Uterus (tissue), 4 donors: Measurements from ENCODE around the gene SLC7A1. TPM values are rescaled to one million over a fixed set of nuclear protein-coding genes. Genes with fewer than 3 reads are reported as not detected.

ENCODE experiments used
- DNase-seq, 2 donors: peaks; one replicate each; pipeline ENCODE4 v3.0.0-alpha.2; 2019 to 2020
- H3K27ac ChIP-seq, 2 donors: fragments of 200-600 bp; sonication (generic); 1 replicate in 1 of 2; 2 replicates in 1 of 2; pipeline ENCODE4 v1.5.1; 2016 to 2018
- H3K27me3 ChIP-seq, 2 donors: fragments of 200-600 bp; sonication (generic); one replicate each; pipeline ENCODE4 v1.5.1; 2018 to 2019; ENCODE audit warnings: control low read depth in 1 of 2
- H3K36me3 ChIP-seq, 2 donors: fragments of 200-600 bp; sonication (generic); one replicate each; pipeline ENCODE4 v1.5.1; 2019; ENCODE audit warnings: control low read depth in 1 of 2
- H3K4me1 ChIP-seq, 2 donors: fragments of 200-600 bp; sonication (generic); one replicate each; pipeline ENCODE4 v1.5.1; 2018 to 2019; ENCODE audit warnings: control low read depth in 1 of 2
- H3K4me3 ChIP-seq, 2 donors: fragments of 200-600 bp; sonication (generic); 1 replicate in 1 of 2; 2 replicates in 1 of 2; pipeline ENCODE4 v1.5.1; 2018 to 2019; ENCODE audit warnings: mild to moderate bottlenecking in 1 of 2
- H3K9me3 ChIP-seq, 2 donors: fragments of 200-600 bp; sonication (generic); one replicate each; pipeline ENCODE4 v1.5.1; 2019; ENCODE audit warnings: control low read depth in 1 of 2
- CTCF ChIP-seq, 4 experiments: fragments of 200-600 bp in 2 of 4; fragments of 450-650 bp in 2 of 4; sonication (generic) in 2 of 4; IDR thresholded peaks; one replicate each; pipeline ENCODE4 v1.5.1; 2016 to 2019; ENCODE audit warnings: antibody characterized with exemption in 4 of 4, mild to moderate bottlenecking in 2 of 4, moderate library complexity in 1 of 4
- POLR2A ChIP-seq, 2 donors: fragments of 450-650 bp; IDR thresholded peaks; one replicate each; pipeline ENCODE4 v1.6.1; 2016; ENCODE audit warnings: antibody characterized with exemption in 2 of 2, mild to moderate bottlenecking in 1 of 2, moderate library complexity in 1 of 2
- intact Hi-C: fragments of 100-400 bp; cut with DNase I; formaldehyde crosslinking; loops from one replicate; pipeline ENCODE4 v1.15.1; 2023; ENCODE audit warnings: low total_unique reads
- total RNA-seq, 4 donors: library from RNA; depleted of rRNA in 3 of 4; stranded (reverse); fragments of >200 nt in 3 of 4; gene quantifications; one replicate each; pipeline versions ENCODE4 v1.1.0 to v1.2.4, GENCODE V29; 2014 to 2023
- donor health status: DM: yes; HTN: yes; CAD: no.

SLC7A1 gene
- total RNA-seq, 4 donors from 2014 or later: 4.1 to 39.0 (median 10.8) TPM

- Histone ChIP-seq H3K36me3 (no peaks in the 10 kb centered on the region), H3K4me1 (no peaks in the 10 kb centered on the region), H3K27me3 (no peaks in the 10 kb centered on the region), H3K27ac (peak overlapping the region; percentile 42 to 48), H3K4me3 (no peak overlapping the region), H3K9me3 (no peaks in the 10 kb centered on the region)
- intact Hi-C loops: no loop called here
- TF ChIP-seq CTCF (IDR thresholded peaks at IDR 0.05) (no peak), POLR2A (IDR thresholded peaks at IDR 0.05) (no peak)
- no peak for DNase-seq
Observed at GRCh38 chr13:29538652-29539040, 56.8 kb downstream of the SLC7A1 start.

- Histone ChIP-seq H3K27ac (peak overlapping the region; percentile 42 to 48), H3K4me1 (no peaks in the 10 kb centered on the region), H3K4me3 (no peak overlapping the region), H3K27me3 (no peaks in the 10 kb centered on the region), H3K36me3 (no peaks in the 10 kb centered on the region), H3K9me3 (no peaks in the 10 kb centered on the region)
- intact Hi-C loops: no loop called here
- DNase-seq: no peak
- TF ChIP-seq CTCF (IDR thresholded peaks at IDR 0.05) (no peak), POLR2A (IDR thresholded peaks at IDR 0.05) (no peak)
Observed at GRCh38 chr13:29537736-29538651, 57.5 kb downstream of the SLC7A1 start.

- H3K9me3 ChIP-seq: no peaks in the 10 kb centered on the region
- no peaks in the 10 kb centered on the region for H3K36me3 ChIP-seq
- no peak overlapping the region for H3K27ac ChIP-seq
- no peaks in the 10 kb centered on the region for H3K4me1 ChIP-seq
- H3K27me3 ChIP-seq: no peaks in the 10 kb centered on the region
- no peak overlapping the region for H3K4me3 ChIP-seq
- no peak for DNase-seq
- intact Hi-C loops: no loop called here
- no peak for TF ChIP-seq CTCF (IDR thresholded peaks at IDR 0.05)
- TF ChIP-seq POLR2A (IDR thresholded peaks at IDR 0.05): no peak
Observed at GRCh38 chr13:29536853-29537252, 58.6 kb downstream of the SLC7A1 start.

GRCh38 chr13:29535663-29536655 is 59.5 kb downstream of the SLC7A1 start:
- no peak overlapping the region for H3K4me3 ChIP-seq
- no peak for TF ChIP-seq POLR2A (IDR thresholded peaks at IDR 0.05)
- no peak for TF ChIP-seq CTCF (IDR thresholded peaks at IDR 0.05)
- no peaks in the 10 kb centered on the region for H3K4me1 ChIP-seq
- intact Hi-C loops: no loop called here
- no peak for DNase-seq
- H3K27me3 ChIP-seq: no peaks in the 10 kb centered on the region
- no peak overlapping the region for H3K27ac ChIP-seq
- H3K9me3 ChIP-seq: no peaks in the 10 kb centered on the region
- no peaks in the 10 kb centered on the region for H3K36me3 ChIP-seq
